ENCODE results near the gene WBP1.

The WBP1 gene

DNA sequence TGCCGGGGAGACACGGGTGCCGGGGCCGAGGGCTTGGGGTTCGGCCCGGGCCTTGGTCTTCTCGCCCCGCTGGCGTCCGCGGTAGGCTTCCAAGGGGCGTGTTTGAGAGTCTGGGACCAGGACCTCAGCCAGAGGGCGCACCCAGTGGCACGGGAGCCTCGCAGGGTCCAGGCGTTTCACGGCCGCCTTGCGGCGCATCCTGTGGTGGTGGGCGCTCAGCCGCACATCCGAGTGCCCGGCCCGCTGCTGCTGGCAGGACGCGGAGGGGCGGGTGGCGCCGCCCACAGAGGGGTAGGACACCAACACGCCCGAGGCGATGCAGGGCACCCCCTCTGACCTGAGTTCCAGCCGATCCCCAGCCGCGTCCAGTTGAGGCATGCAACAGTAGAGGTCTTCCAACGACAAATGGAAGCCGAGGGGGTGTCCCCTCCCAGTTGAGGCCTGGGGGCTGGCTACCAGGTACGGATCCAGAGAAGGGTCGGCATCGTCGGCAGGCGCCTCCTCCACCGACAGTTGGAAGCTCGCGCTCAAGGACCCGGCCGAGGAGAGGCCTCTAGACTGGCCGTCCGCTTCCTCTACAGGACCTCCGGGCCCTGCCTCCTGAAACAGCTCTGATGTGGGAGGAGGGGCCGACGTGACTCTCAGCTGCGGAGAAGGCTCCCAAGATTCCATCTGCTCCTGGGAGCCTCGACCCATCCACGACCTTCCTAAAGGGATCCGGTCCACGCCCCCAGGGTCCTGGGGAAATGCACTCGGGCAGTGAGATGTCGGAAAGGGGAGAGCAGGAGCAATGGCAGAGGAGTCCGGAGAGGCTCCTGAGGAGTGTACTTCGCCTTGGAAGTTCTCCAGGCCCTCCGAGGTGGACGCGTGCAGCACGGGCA is 43.1 kb upstream of the WBP1 start:
- no peak overlapping the region for H3K4me3 ChIP-seq (ENCODE audit: low read depth in 1 of 2, low read length in 2 of 2)
- H2AFZ ChIP-seq (ENCODE audit: low read depth, low read length): no peak overlapping the region
- no peak overlapping the region for H3K27ac ChIP-seq (ENCODE audit: low read length)
- no peaks in the 10 kb centered on the region for H3K4me1 ChIP-seq (ENCODE audit: insufficient read depth, low read length)
- H3K4me2 ChIP-seq (ENCODE audit: insufficient read depth, low read length): no peak overlapping the region
- no peaks in the 10 kb centered on the region for H3K79me2 ChIP-seq (ENCODE audit: insufficient read depth, low read length)
- no peaks in the 10 kb centered on the region for H4K20me1 ChIP-seq (ENCODE audit: insufficient read depth, low read length)
- no peak for TF ChIP-seq EZH2 (IDR thresholded peaks at IDR 0.05; ENCODE audit: borderline replicate concordance, low read depth, low read length, severe bottlenecking)
- TF ChIP-seq, protein P1, sequence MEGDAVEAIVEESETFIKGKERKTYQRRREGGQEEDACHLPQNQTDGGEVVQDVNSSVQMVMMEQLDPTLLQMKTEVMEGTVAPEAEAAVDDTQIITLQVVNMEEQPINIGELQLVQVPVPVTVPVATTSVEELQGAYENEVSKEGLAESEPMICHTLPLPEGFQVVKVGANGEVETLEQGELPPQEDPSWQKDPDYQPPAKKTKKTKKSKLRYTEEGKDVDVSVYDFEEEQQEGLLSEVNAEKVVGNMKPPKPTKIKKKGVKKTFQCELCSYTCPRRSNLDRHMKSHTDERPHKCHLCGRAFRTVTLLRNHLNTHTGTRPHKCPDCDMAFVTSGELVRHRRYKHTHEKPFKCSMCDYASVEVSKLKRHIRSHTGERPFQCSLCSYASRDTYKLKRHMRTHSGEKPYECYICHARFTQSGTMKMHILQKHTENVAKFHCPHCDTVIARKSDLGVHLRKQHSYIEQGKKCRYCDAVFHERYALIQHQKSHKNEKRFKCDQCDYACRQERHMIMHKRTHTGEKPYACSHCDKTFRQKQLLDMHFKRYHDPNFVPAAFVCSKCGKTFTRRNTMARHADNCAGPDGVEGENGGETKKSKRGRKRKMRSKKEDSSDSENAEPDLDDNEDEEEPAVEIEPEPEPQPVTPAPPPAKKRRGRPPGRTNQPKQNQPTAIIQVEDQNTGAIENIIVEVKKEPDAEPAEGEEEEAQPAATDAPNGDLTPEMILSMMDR (IDR thresholded peaks at IDR 0.05; ENCODE audit: borderline replicate concordance, extremely low read depth, low read length, poor library complexity, severe bottlenecking): no peak
- H3K9me3 ChIP-seq (ENCODE audit: insufficient read depth, low read length, severe bottlenecking): no peaks in the 10 kb centered on the region
- H3K36me3 ChIP-seq (ENCODE audit: insufficient read depth, low read length): no peaks in the 10 kb centered on the region
- ATAC-seq (ENCODE audit: insufficient read depth, low read depth): no peak
- H3K27me3 ChIP-seq (ENCODE audit: insufficient read depth, low read length, poor library complexity): no peaks in the 10 kb centered on the region
- no peak for DNase-seq
- H3K9ac ChIP-seq (ENCODE audit: low read depth, low read length): no peak overlapping the region

DNA sequence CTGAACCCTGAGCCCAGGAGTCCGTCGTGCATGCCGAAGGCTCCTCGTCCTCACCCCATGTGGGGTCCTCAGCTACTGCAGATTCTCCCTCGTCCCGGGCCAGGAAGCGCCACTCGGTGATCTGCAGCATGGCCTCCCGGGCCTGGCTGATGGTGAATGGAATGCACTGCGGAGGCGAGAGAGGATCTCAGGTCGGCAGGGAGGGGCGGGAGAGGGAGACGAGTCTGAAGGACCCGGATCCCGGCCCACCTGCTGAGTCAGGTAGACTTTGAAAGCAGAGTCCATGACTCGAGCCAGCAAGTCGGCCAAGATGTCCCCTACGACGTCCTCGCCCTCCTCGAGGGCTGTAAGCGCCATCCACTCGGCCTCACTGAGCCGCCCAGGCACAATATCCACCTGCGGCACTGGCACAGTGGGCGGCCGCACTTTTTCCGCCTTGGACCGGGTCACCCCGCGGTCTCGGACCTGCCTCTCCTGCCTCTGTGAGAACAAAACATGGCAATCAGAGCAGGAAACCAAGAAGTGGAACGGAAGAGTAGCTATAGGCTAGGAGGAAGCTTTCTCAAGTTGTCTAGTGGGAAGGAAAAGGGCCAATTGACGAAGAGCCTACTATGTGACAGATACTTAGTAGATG is 42.4 kb upstream of the WBP1 start:
- Histone ChIP-seq H3K4me2 (ENCODE audit: insufficient read depth, low read length) (no peak overlapping the region), H2AFZ (ENCODE audit: low read depth, low read length) (no peak overlapping the region), H3K4me3 (ENCODE audit: low read depth in 1 of 2, low read length in 2 of 2) (no peak overlapping the region), H3K9me3 (ENCODE audit: insufficient read depth, low read length, severe bottlenecking) (no peaks in the 10 kb centered on the region), H3K27ac (ENCODE audit: low read length) (no peak overlapping the region), H3K36me3 (ENCODE audit: insufficient read depth, low read length) (no peaks in the 10 kb centered on the region), H3K9ac (ENCODE audit: low read depth, low read length) (no peak overlapping the region), H3K27me3 (ENCODE audit: insufficient read depth, low read length, poor library complexity) (no peaks in the 10 kb centered on the region), H3K4me1 (ENCODE audit: insufficient read depth, low read length) (peaks cover 7% of the 10 kb centered on the region), H3K79me2 (ENCODE audit: insufficient read depth, low read length) (no peaks in the 10 kb centered on the region), H4K20me1 (ENCODE audit: insufficient read depth, low read length) (no peaks in the 10 kb centered on the region)
- ATAC-seq (ENCODE audit: insufficient read depth, low read depth) (no peak), DNase-seq (no peak)
- TF ChIP-seq, protein P1 (IDR thresholded peaks at IDR 0.05; ENCODE audit: borderline replicate concordance, extremely low read depth, low read length, poor library complexity, severe bottlenecking): no peak
- no peak for TF ChIP-seq EZH2 (IDR thresholded peaks at IDR 0.05; ENCODE audit: borderline replicate concordance, low read depth, low read length, severe bottlenecking)

DNA sequence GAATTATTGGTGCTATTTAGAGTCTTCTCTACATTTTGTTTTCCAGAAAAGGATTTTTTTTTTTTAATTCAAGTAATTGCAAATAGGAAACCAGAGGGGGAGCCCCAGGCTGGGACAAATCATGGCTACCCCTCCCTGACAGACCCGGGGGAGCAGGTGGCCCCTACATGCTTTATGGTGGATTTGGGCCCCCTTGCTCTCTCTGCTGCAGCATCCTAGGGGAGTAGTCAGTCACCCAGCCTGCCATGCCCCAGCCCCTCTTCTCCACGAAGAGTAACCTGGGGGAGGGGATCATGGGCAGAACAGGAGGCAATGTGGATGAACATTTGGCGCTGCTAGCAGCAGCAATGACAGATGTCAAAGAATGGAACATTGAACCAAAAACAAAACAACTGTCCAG is 41.5 kb upstream of the WBP1 start:
- Histone ChIP-seq H3K79me2 (ENCODE audit: insufficient read depth, low read length) (peaks cover 2% of the 10 kb centered on the region; the same call in 1 of the 2 replicates), H3K4me3 (ENCODE audit: low read depth in 1 of 2, low read length in 2 of 2) (no peak overlapping the region), H3K27me3 (ENCODE audit: insufficient read depth, low read length, poor library complexity) (no peaks in the 10 kb centered on the region), H3K27ac (ENCODE audit: low read length) (no peak overlapping the region), H3K9me3 (ENCODE audit: insufficient read depth, low read length, severe bottlenecking) (no peaks in the 10 kb centered on the region), H4K20me1 (ENCODE audit: insufficient read depth, low read length) (no peaks in the 10 kb centered on the region), H3K36me3 (ENCODE audit: insufficient read depth, low read length) (no peaks in the 10 kb centered on the region), H3K4me1 (ENCODE audit: insufficient read depth, low read length) (peaks cover 13% of the 10 kb centered on the region), H3K4me2 (ENCODE audit: insufficient read depth, low read length) (no peak overlapping the region), H3K9ac (ENCODE audit: low read depth, low read length) (no peak overlapping the region), H2AFZ (ENCODE audit: low read depth, low read length) (no peak overlapping the region)
- no peak for TF ChIP-seq EZH2 (IDR thresholded peaks at IDR 0.05; ENCODE audit: borderline replicate concordance, low read depth, low read length, severe bottlenecking)
- TF ChIP-seq, protein P1 (IDR thresholded peaks at IDR 0.05; ENCODE audit: borderline replicate concordance, extremely low read depth, low read length, poor library complexity, severe bottlenecking): no peak
- ATAC-seq (ENCODE audit: insufficient read depth, low read depth) (no peak), DNase-seq (no peak)
